Calu3 (cell line): Measurements from ENCODE around the gene EIF5A. TPM values are rescaled to one million over a fixed set of nuclear protein-coding genes. Genes with fewer than 3 reads are reported as not detected.
A peak's percentile ranks its signal among the peaks of the same experiment; 100 is the strongest.

ENCODE experiments used
- BruUV-seq: library from RNA; stranded (reverse); fragments of 400-500 nt; replicated peaks from 2 replicates; lab custom pipeline; 2021; lab: Mats Ljungman, UMichigan
- CTCF ChIA-PET: fragments of 300-600 bp; sonication (Branson Sonifier 250); formaldehyde crosslinking; loops from one replicate; lab custom pipeline; 2022; ENCODE audit warnings: antibody characterized with exemption; lab: Charles Lee
- DNase-seq: peaks from one replicate; pipeline ENCODE4 v3.0.0; 2022
- H3K27ac Mint-ChIP-seq: one replicate; pipeline ENCODE4 v1.8.0; 2022; ENCODE audit warnings: mixed read lengths; ENCODE audit not compliant: unreplicated experiment
- H3K27me3 Mint-ChIP-seq: one replicate; pipeline ENCODE4 v1.8.0; 2022; ENCODE audit warnings: mixed read lengths; ENCODE audit not compliant: unreplicated experiment
- H3K36me3 Mint-ChIP-seq: one replicate; pipeline ENCODE4 v1.8.0; 2022; ENCODE audit warnings: mild to moderate bottlenecking, moderate library complexity, mixed read lengths; ENCODE audit not compliant: insufficient read depth, unreplicated experiment
- H3K4me1 Mint-ChIP-seq: one replicate; pipeline ENCODE4 v1.8.0; 2022; ENCODE audit warnings: mild to moderate bottlenecking, low read depth, mixed read lengths; ENCODE audit not compliant: unreplicated experiment
- H3K4me3 Mint-ChIP-seq: one replicate; pipeline ENCODE4 v1.8.0; 2022; ENCODE audit warnings: mild to moderate bottlenecking, low read depth, moderate library complexity, mixed read lengths; ENCODE audit not compliant: unreplicated experiment
- H3K9me3 Mint-ChIP-seq: one replicate; pipeline ENCODE4 v1.8.0; 2022; ENCODE audit warnings: low read depth, mixed read lengths; ENCODE audit not compliant: unreplicated experiment
- CTCF ChIP-seq: fragments of 200-600 bp; IDR thresholded peaks from one replicate; pipeline ENCODE4 v1.8.0; 2022; ENCODE audit warnings: antibody characterized with exemption; ENCODE audit not compliant: unreplicated experiment
- intact Hi-C: fragments of 100-400 bp; cut with micrococcal nuclease; formaldehyde crosslinking; loops from one replicate; pipeline ENCODE4 v1.10.0; 2022; ENCODE audit not compliant: unreplicated experiment
- total RNA-seq: library from RNA; stranded (reverse); gene quantifications from 2 replicates; pipeline ENCODE4 v1.2.3, GENCODE V29; 2022

The EIF5A gene
- total RNA-seq, 1 experiment from 2014 or later: 608 TPM

- no peak for DNase-seq
- TF ChIP-seq CTCF: no peak
- Mint-ChIP-seq H3K9me3 (no peaks in the 10 kb centered on the region), H3K4me3 (no peak overlapping the region), H3K27me3 (peaks cover 33% of the 10 kb centered on the region), H3K36me3 (peaks cover 3% of the 10 kb centered on the region), H3K4me1 (no peaks in the 10 kb centered on the region), H3K27ac (no peak overlapping the region)
- intact Hi-C loops: no loop called here
- no TSS peak for BruUV-seq
- CTCF ChIA-PET: interaction anchor here (1.2 kb wide), 1 partner anchor 11 kb away, joined by 3 read pairs; the partner anchor contains the start of gene NEURL4
Measured at GRCh38 chr17:7340179-7340578, 32.8 kb downstream of the EIF5A start.

- H3K27ac Mint-ChIP-seq: no peak overlapping the region
- no peaks in the 10 kb centered on the region for H3K4me1 Mint-ChIP-seq
- intact Hi-C loops: no loop called here
Measured at GRCh38 chr17:7341842-7342241, 34.4 kb downstream of the EIF5A start.

GRCh38 chr17:7343250-7343649 lies 35.8 kb downstream of the EIF5A start:
- no peak for TF ChIP-seq CTCF
- intact Hi-C loops: no loop called here
- H3K27me3 Mint-ChIP-seq: peaks cover 47% of the 10 kb centered on the region
- peaks cover 23% of the 10 kb centered on the region for H3K36me3 Mint-ChIP-seq
- BruUV-seq: no TSS peak
- no peaks in the 10 kb centered on the region for H3K9me3 Mint-ChIP-seq
- no peak for DNase-seq
- no peak overlapping the region for H3K27ac Mint-ChIP-seq
- H3K4me3 Mint-ChIP-seq: no peak overlapping the region
- CTCF ChIA-PET: no interaction called here
- peaks cover 5% of the 10 kb centered on the region for H3K4me1 Mint-ChIP-seq

More at GRCh38 chr17:7341842-7342241, 34.4 kb downstream of the EIF5A start:
- Mint-ChIP-seq H3K36me3 (peaks cover 12% of the 10 kb centered on the region), H3K9me3 (no peaks in the 10 kb centered on the region), H3K27me3 (peaks cover 33% of the 10 kb centered on the region), H3K4me3 (no peak overlapping the region)
- DNase-seq: no peak
- no peak for TF ChIP-seq CTCF
- CTCF ChIA-PET: no interaction called here
- no TSS peak for BruUV-seq

- BruUV-seq: no TSS peak
- CTCF ChIA-PET: no interaction called here
- Mint-ChIP-seq H3K36me3 (peaks cover 51% of the 10 kb centered on the region), H3K27ac (peak overlapping the region; percentile 57), H3K9me3 (no peaks in the 10 kb centered on the region), H3K4me3 (no peak overlapping the region), H3K27me3 (peaks cover 42% of the 10 kb centered on the region), H3K4me1 (peaks cover 8% of the 10 kb centered on the region)
- intact Hi-C loops: loop anchor here (1.0 to 5.0 kb wide), 2 partner anchors 67 to 300 kb away; no protein-coding TSS in a partner anchor
- no peak for TF ChIP-seq CTCF
- DNase-seq: no peak
Measured at GRCh38 chr17:7346761-7347614, 39.6 kb downstream of the EIF5A start.
